ENCODE measurements around the gene BLOC1S4.

DNA sequence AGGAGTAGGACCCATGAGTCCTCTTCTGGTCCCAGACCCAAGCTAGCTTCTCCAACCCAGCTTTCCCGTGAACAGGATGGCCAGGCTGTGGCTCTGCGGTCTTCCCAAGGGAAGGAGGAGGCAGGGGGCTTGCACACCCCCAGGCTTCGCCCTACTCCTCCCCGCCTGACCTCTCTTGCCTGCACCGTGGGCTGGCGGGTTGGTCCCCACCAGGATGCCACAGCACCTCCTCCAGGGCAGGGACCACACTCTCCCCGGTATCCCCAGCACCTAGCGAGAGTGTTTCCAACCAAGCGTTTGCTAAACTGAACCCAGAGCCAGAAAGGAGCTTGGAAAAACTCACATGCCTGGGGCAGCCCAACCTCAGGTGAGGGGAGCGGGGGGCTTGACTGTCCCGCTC, 31.3 kb upstream of the BLOC1S4 start:
- TF ChIP-seq, protein P1, sequence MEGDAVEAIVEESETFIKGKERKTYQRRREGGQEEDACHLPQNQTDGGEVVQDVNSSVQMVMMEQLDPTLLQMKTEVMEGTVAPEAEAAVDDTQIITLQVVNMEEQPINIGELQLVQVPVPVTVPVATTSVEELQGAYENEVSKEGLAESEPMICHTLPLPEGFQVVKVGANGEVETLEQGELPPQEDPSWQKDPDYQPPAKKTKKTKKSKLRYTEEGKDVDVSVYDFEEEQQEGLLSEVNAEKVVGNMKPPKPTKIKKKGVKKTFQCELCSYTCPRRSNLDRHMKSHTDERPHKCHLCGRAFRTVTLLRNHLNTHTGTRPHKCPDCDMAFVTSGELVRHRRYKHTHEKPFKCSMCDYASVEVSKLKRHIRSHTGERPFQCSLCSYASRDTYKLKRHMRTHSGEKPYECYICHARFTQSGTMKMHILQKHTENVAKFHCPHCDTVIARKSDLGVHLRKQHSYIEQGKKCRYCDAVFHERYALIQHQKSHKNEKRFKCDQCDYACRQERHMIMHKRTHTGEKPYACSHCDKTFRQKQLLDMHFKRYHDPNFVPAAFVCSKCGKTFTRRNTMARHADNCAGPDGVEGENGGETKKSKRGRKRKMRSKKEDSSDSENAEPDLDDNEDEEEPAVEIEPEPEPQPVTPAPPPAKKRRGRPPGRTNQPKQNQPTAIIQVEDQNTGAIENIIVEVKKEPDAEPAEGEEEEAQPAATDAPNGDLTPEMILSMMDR (IDR thresholded peaks at IDR 0.05) = no peak
- TF ChIP-seq TCF7L2 (IDR thresholded peaks at IDR 0.05; ENCODE audit: low read depth, low read length) (no peak), SIN3A (IDR thresholded peaks at IDR 0.05; ENCODE audit: borderline replicate concordance, insufficient read depth, low read depth, low read length) (no peak), POLR2AphosphoS5 (IDR thresholded peaks at IDR 0.05; ENCODE audit: low read depth, low read length) (no peak)

Data from Panc1 (cell line).